ENCODE results near the gene PDE4A.

- TF ChIP-seq POLR2A (IDR thresholded peaks at IDR 0.05) (no peak), CTCF (IDR thresholded peaks at IDR 0.05) (no peak)
Measured at GRCh38 chr19:10450191-10450852, 30.0 kb downstream of the PDE4A start.
